ENCODE measurements around the gene VTCN1. TPM values are rescaled to one million over a fixed set of nuclear protein-coding genes. Genes with fewer than 3 reads are reported as not detected.

The VTCN1 gene
- total and polyA plus RNA-seq, 2 experiments from 2014 or later: 12.4 to 14.9 TPM

DNA sequence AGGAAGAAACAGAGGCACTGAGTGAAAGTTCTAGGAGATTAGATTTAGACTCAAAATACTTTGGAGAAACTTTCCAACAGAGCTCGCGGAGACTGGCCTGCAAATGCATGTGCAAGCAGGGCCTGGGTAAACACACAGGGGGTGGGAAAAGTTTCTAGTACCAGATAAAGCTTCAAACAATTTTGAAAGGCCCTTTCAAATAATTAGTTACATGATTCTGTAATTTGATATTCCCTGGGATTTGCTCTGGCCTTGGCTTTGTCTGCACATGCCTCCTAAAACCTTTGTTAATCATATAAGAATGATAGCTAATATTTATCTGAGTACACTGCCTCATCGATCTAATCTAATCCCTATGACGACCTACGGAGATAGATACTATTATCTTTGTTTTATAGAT, 31.3 kb downstream of the VTCN1 start:
- H3K79me2 ChIP-seq: no peaks in the 10 kb centered on the region
- H3K4me1 ChIP-seq (ENCODE audit: insufficient read depth): peaks cover 6% of the 10 kb centered on the region
- no peaks in the 10 kb centered on the region for H4K20me1 ChIP-seq (ENCODE audit: insufficient read depth, poor library complexity, severe bottlenecking)
- WGBS (ENCODE audit: low lambda C conversion rate, missing lambda C conversion rate): 21% methylated on average over 5 of the region's 5 CpGs
- H3K27ac ChIP-seq: peak overlapping the region; percentile 40
- no peak for TF ChIP-seq EZH2 (IDR thresholded peaks at IDR 0.05; ENCODE audit: borderline replicate concordance)
- no peak for TF ChIP-seq CTCF (IDR thresholded peaks at IDR 0.05; ENCODE audit: poor library complexity)
- H3K4me3 ChIP-seq: no peak overlapping the region
- H3K27me3 ChIP-seq: no peaks in the 10 kb centered on the region
- no peak for DNase-seq (ENCODE audit: low spot score)
- H3K9me2 ChIP-seq (replicated peaks; ENCODE audit: insufficient read depth): no peaks in the 10 kb centered on the region
- H3K36me3 ChIP-seq (replicated peaks; ENCODE audit: insufficient read depth, low read depth): no peaks in the 10 kb centered on the region
- no peaks in the 10 kb centered on the region for H3K9me3 ChIP-seq (ENCODE audit: low read depth)
- no peak overlapping the region for H3K4me2 ChIP-seq
- no peak overlapping the region for H2AFZ ChIP-seq

GRCh38 chr1:117178756-117179155, 32.0 kb downstream of the VTCN1 start:
- WGBS (ENCODE audit: low lambda C conversion rate, missing lambda C conversion rate): 66% methylated on average over 5 of the region's 5 CpGs
- Histone ChIP-seq H2AFZ (no peak overlapping the region), H3K4me3 (no peak overlapping the region)

GRCh38 chr1:117177376-117177775, 33.4 kb downstream of the VTCN1 start:
- Histone ChIP-seq H2AFZ (no peak overlapping the region), H3K36me3 (replicated peaks; ENCODE audit: insufficient read depth, low read depth) (no peaks in the 10 kb centered on the region), H3K4me1 (ENCODE audit: insufficient read depth) (peaks cover 6% of the 10 kb centered on the region), H3K79me2 (no peaks in the 10 kb centered on the region), H3K4me2 (no peak overlapping the region), H3K9me2 (replicated peaks; ENCODE audit: insufficient read depth) (no peaks in the 10 kb centered on the region), H3K27ac (no peak overlapping the region), H3K4me3 (no peak overlapping the region), H4K20me1 (ENCODE audit: insufficient read depth, poor library complexity, severe bottlenecking) (no peaks in the 10 kb centered on the region), H3K27me3 (no peaks in the 10 kb centered on the region), H3K9me3 (ENCODE audit: low read depth) (no peaks in the 10 kb centered on the region)
- WGBS (ENCODE audit: low lambda C conversion rate, missing lambda C conversion rate): 84% methylated on average over 1 of the region's 1 CpG
- no peak for DNase-seq (ENCODE audit: low spot score)
- no peak for TF ChIP-seq CTCF (IDR thresholded peaks at IDR 0.05; ENCODE audit: poor library complexity)
- TF ChIP-seq EZH2 (IDR thresholded peaks at IDR 0.05; ENCODE audit: borderline replicate concordance): no peak
- no peak for TF ChIP-seq EZH2phosphoT487 (IDR thresholded peaks at IDR 0.05; ENCODE audit: low read depth, severe bottlenecking, unreplicated experiment)

More at GRCh38 chr1:117178756-117179155, 32.0 kb downstream of the VTCN1 start:
- Histone ChIP-seq H4K20me1 (ENCODE audit: insufficient read depth, poor library complexity, severe bottlenecking) (no peaks in the 10 kb centered on the region), H3K27me3 (no peaks in the 10 kb centered on the region), H3K36me3 (replicated peaks; ENCODE audit: insufficient read depth, low read depth) (no peaks in the 10 kb centered on the region), H3K4me2 (no peak overlapping the region), H3K4me1 (ENCODE audit: insufficient read depth) (peaks cover 6% of the 10 kb centered on the region), H3K9me3 (ENCODE audit: low read depth) (no peaks in the 10 kb centered on the region), H3K9me2 (replicated peaks; ENCODE audit: insufficient read depth) (no peaks in the 10 kb centered on the region), H3K79me2 (no peaks in the 10 kb centered on the region), H3K27ac (no peak overlapping the region)
- no peak for DNase-seq (ENCODE audit: low spot score)
- TF ChIP-seq EZH2phosphoT487 (IDR thresholded peaks at IDR 0.05; ENCODE audit: low read depth, severe bottlenecking, unreplicated experiment) (no peak), CTCF (IDR thresholded peaks at IDR 0.05; ENCODE audit: poor library complexity) (no peak), EZH2 (IDR thresholded peaks at IDR 0.05; ENCODE audit: borderline replicate concordance) (no peak)

DNA sequence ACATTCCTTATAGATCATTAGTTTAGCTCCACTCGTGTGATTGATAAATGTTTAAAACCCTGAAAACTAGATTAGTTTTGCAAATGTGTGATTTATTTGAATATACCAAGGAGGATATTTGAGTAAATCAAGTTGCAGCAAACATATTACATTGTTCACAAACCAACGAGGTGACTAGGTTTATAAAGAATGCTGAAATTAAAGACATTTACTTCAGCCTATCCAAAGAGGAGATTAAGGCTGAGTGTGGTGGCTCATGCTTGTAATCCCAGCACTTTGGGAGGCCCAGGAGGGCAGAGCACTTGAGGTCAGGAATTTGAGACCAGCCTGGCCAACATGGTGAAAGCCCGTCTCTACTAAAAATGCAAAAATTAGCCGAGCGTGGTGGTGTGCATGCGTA, 34.1 kb downstream of the VTCN1 start:
- TF ChIP-seq EZH2phosphoT487 (IDR thresholded peaks at IDR 0.05; ENCODE audit: low read depth, severe bottlenecking, unreplicated experiment) (no peak), CTCF (IDR thresholded peaks at IDR 0.05; ENCODE audit: poor library complexity) (no peak), EZH2 (IDR thresholded peaks at IDR 0.05; ENCODE audit: borderline replicate concordance) (no peak)

More for the DNA sequence above, 34.1 kb downstream of the VTCN1 start:
- peaks cover 6% of the 10 kb centered on the region for H3K4me1 ChIP-seq (ENCODE audit: insufficient read depth)
- no peaks in the 10 kb centered on the region for H3K9me2 ChIP-seq (replicated peaks; ENCODE audit: insufficient read depth)
- no peaks in the 10 kb centered on the region for H3K9me3 ChIP-seq (ENCODE audit: low read depth)
- H3K27ac ChIP-seq: no peak overlapping the region
- DNase-seq (ENCODE audit: low spot score): no peak
- no peaks in the 10 kb centered on the region for H3K27me3 ChIP-seq
- no peak overlapping the region for H3K4me2 ChIP-seq
- WGBS (ENCODE audit: low lambda C conversion rate, missing lambda C conversion rate): 80% methylated on average over 6 of the region's 6 CpGs
- H3K79me2 ChIP-seq: no peaks in the 10 kb centered on the region
- no peak overlapping the region for H3K4me3 ChIP-seq
- H3K36me3 ChIP-seq (replicated peaks; ENCODE audit: insufficient read depth, low read depth): no peaks in the 10 kb centered on the region
- no peak overlapping the region for H2AFZ ChIP-seq
- H4K20me1 ChIP-seq (ENCODE audit: insufficient read depth, poor library complexity, severe bottlenecking): no peaks in the 10 kb centered on the region

All from hepatocyte (in vitro differentiated cells).